IMR-90 (cell line): ENCODE data around the gene BCL2L15. TPM values are rescaled to one million over a fixed set of nuclear protein-coding genes. Genes with fewer than 3 reads are reported as not detected.

Source experiments
- ATAC-seq: fragments of 200-7000 bp; cut with Tn5 transposase; 2 replicates; pipeline ENCODE4 v1.9.1; 2020; ENCODE audit warnings: low read depth, mild to moderate bottlenecking, moderate library complexity
- BruUV-seq: library from RNA; stranded (reverse); fragments of 400-500 nt; replicated peaks from 2 replicates; lab custom pipeline; 2021; lab: Mats Ljungman, UMichigan
- CTCF ChIA-PET: fragments of 300-600 bp; formaldehyde crosslinking; extraction: SDS; loops from one replicate; lab custom pipeline; 2021; ENCODE audit warnings: antibody characterized with exemption; lab: Yijun Ruan, JAX
- POLR2A ChIA-PET: fragments of 300-600 bp; sonication (Branson Sonifier 250); formaldehyde crosslinking; loops from one replicate; lab custom pipeline; 2022; ENCODE audit warnings: antibody characterized with exemption; ENCODE audit not compliant: unreplicated experiment; lab: Charles Lee
- DNase-seq: peaks from one replicate; pipeline ENCODE4 v3.0.0; 2013
- H2AFZ ChIP-seq: replicated peaks from 2 replicates; pipeline ENCODE3; 2013; ENCODE audit warnings: low read length, mild to moderate bottlenecking; ENCODE audit not compliant: poor library complexity
- H2AK5ac ChIP-seq: 2 replicates; pipeline ENCODE4 v1.6.1; 2013; ENCODE audit warnings: low read depth, low read length, inconsistent platforms
- H2AK9ac ChIP-seq: replicated peaks from 2 replicates; pipeline ENCODE3; 2013; ENCODE audit warnings: mild to moderate bottlenecking, low read depth, low read length, moderate library complexity; ENCODE audit not compliant: poor library complexity
- H2BK120ac ChIP-seq: 2 replicates; pipeline ENCODE4 v1.6.1; 2013; ENCODE audit warnings: low read depth, low read length, inconsistent platforms
- H2BK15ac ChIP-seq: 3 replicates; pipeline ENCODE4 v1.6.1; 2013; ENCODE audit warnings: low read depth, low read length, inconsistent platforms
- H2BK20ac ChIP-seq: 2 replicates; pipeline ENCODE4 v1.6.1; 2013; ENCODE audit warnings: low read depth, mild to moderate bottlenecking, inconsistent platforms, low read length, moderate library complexity
- H2BK5ac ChIP-seq: 2 replicates; pipeline ENCODE4 v1.6.1; 2013; ENCODE audit warnings: mild to moderate bottlenecking, low read depth, low read length, inconsistent platforms; ENCODE audit not compliant: poor library complexity, severe bottlenecking
- H3K14ac ChIP-seq: replicated peaks from 2 replicates; pipeline ENCODE4 v1.6.1; 2013; ENCODE audit warnings: low read depth, low read length, inconsistent platforms
- H3K18ac ChIP-seq: 2 replicates; pipeline ENCODE4 v1.6.1; 2013; ENCODE audit warnings: low read depth, low read length, control low read depth
- H3K23ac ChIP-seq: 2 replicates; pipeline ENCODE4 v1.6.1; 2013; ENCODE audit warnings: low read depth, low read length, inconsistent platforms
- H3K27ac ChIP-seq: 2 replicates; pipeline ENCODE4 v1.5.1; 2013; ENCODE audit warnings: mild to moderate bottlenecking, control low read depth, low read length; ENCODE audit not compliant: insufficient read depth
- H3K27me3 ChIP-seq: 2 replicates; pipeline ENCODE4 v1.6.1; 2013; ENCODE audit warnings: low read length; ENCODE audit not compliant: control insufficient read depth, insufficient read depth
- H3K36me3 ChIP-seq: 2 replicates; pipeline ENCODE4 v1.6.1; 2013; ENCODE audit warnings: low read length, mixed read lengths; ENCODE audit not compliant: control insufficient read depth, insufficient read depth
- H3K4ac ChIP-seq: 2 replicates; pipeline ENCODE4 v1.6.1; 2013; ENCODE audit warnings: low read depth, low read length, inconsistent platforms
- H3K4me1 ChIP-seq: 2 replicates; pipeline ENCODE4 v1.6.1; 2013; ENCODE audit warnings: low read length, mixed read lengths; ENCODE audit not compliant: control insufficient read depth, insufficient read depth
- H3K4me2 ChIP-seq: 2 replicates; pipeline ENCODE4 v1.6.1; 2013; ENCODE audit warnings: low read depth, mild to moderate bottlenecking, control low read depth, low read length, moderate library complexity
- H3K4me3 ChIP-seq: 2 replicates; pipeline ENCODE4 v1.5.1; 2013; ENCODE audit warnings: low read depth, mild to moderate bottlenecking, control low read depth, low read length, moderate library complexity; ENCODE audit not compliant: insufficient read depth
- H3K56ac ChIP-seq: 2 replicates; pipeline ENCODE4 v1.6.1; 2013; ENCODE audit warnings: low read length, inconsistent platforms; ENCODE audit not compliant: insufficient read depth; ENCODE audit errors: extremely low read depth
- H3K79me1 ChIP-seq, 2 experiments: 2 replicates each; pipeline ENCODE4 v1.6.1; 2013; ENCODE audit warnings: low read length in 2 of 2, inconsistent platforms in 1 of 2, low read depth in 1 of 2
- H3K9ac ChIP-seq: 2 replicates; pipeline ENCODE4 v1.6.1; 2013; ENCODE audit warnings: low read depth, low read length, control low read depth
- H3K9me1 ChIP-seq: 2 replicates; pipeline ENCODE4 v1.6.1; 2013; ENCODE audit warnings: low read length, inconsistent platforms; ENCODE audit not compliant: insufficient read depth
- H3K9me3 ChIP-seq: 2 replicates; pipeline ENCODE4 v1.6.1; 2013; ENCODE audit warnings: low read length; ENCODE audit not compliant: control insufficient read depth, insufficient read depth
- H4K20me1 ChIP-seq: 2 replicates; pipeline ENCODE4 v1.6.1; 2013; ENCODE audit warnings: low read length, inconsistent platforms; ENCODE audit not compliant: insufficient read depth
- H4K5ac ChIP-seq: 2 replicates; pipeline ENCODE4 v1.6.1; 2013; ENCODE audit warnings: mild to moderate bottlenecking, low read depth, low read length, control low read depth
- H4K8ac ChIP-seq, 2 experiments: 2 replicates each; pipeline ENCODE4 v1.6.1; 2013; ENCODE audit warnings: low read depth in 2 of 2, low read length in 2 of 2, control low read depth in 1 of 2, inconsistent platforms in 1 of 2
- H4K91ac ChIP-seq: 2 replicates; pipeline ENCODE4 v1.6.1; 2013; ENCODE audit warnings: low read depth, low read length, inconsistent platforms; ENCODE audit not compliant: insufficient read depth
- BHLHE40 ChIP-seq: fragments of 150-350 bp; IDR thresholded peaks from 2 replicates; pipeline ENCODE4 v1.6.1; 2016; ENCODE audit warnings: mild to moderate bottlenecking, low read depth, low read length
- CEBPB ChIP-seq: IDR thresholded peaks from 2 replicates; pipeline ENCODE4 v1.6.1; 2012; ENCODE audit warnings: low read depth, low read length, improper control_type of control experiment
- CHD1 ChIP-seq: IDR thresholded peaks from 2 replicates; pipeline ENCODE4 v1.6.1; 2012; ENCODE audit warnings: low read depth, low read length, improper control_type of control experiment
- CTCF ChIP-seq: conservative IDR thresholded peaks from 2 replicates; pipeline ENCODE4 v1.5.1; 2012; ENCODE audit warnings: mild to moderate bottlenecking, low read depth, low read length, improper control_type of control experiment
- ELK1 ChIP-seq: fragments of 150-350 bp; IDR thresholded peaks from 2 replicates; pipeline ENCODE4 v1.6.1; 2016; ENCODE audit warnings: low read depth, mild to moderate bottlenecking, low read length, moderate library complexity, borderline replicate concordance
- FOS ChIP-seq: fragments of 150-350 bp; IDR thresholded peaks from 2 replicates; pipeline ENCODE4 v1.6.1; 2016; ENCODE audit warnings: low read depth, low read length
- MAFK ChIP-seq: IDR thresholded peaks from 2 replicates; pipeline ENCODE4 v1.6.1; 2012; ENCODE audit warnings: low read depth, low read length, improper control_type of control experiment
- MAZ ChIP-seq: IDR thresholded peaks from 2 replicates; pipeline ENCODE4 v1.6.1; 2012; ENCODE audit warnings: low read depth, mild to moderate bottlenecking, low read length, improper control_type of control experiment, moderate library complexity, borderline replicate concordance
- MXI1 ChIP-seq: IDR thresholded peaks from 2 replicates; pipeline ENCODE4 v1.6.1; 2012; ENCODE audit warnings: low read depth, mild to moderate bottlenecking, low read length, moderate library complexity, borderline replicate concordance
- NFE2L2 ChIP-seq: fragments of 150-350 bp; IDR thresholded peaks from 2 replicates; pipeline ENCODE4 v1.6.1; 2016; ENCODE audit warnings: low read depth, mild to moderate bottlenecking, low read length
- POLR2A ChIP-seq: IDR thresholded peaks from 2 replicates; pipeline ENCODE4 v1.6.1; 2012; ENCODE audit warnings: mild to moderate bottlenecking, low read depth, low read length
- RAD21 ChIP-seq: IDR thresholded peaks from 2 replicates; pipeline ENCODE4 v1.6.1; 2012; ENCODE audit warnings: low read length, improper control_type of control experiment
- RCOR1 ChIP-seq: IDR thresholded peaks from 2 replicates; pipeline ENCODE4 v1.6.1; 2012; ENCODE audit warnings: mild to moderate bottlenecking, low read length, improper control_type of control experiment; ENCODE audit not compliant: insufficient replicate concordance
- RFX5 ChIP-seq: IDR thresholded peaks from 2 replicates; pipeline ENCODE4 v1.8.0; 2012; ENCODE audit warnings: low read depth, mild to moderate bottlenecking, low read length, moderate library complexity
- SMC3 ChIP-seq: fragments of 150-350 bp; IDR thresholded peaks from 2 replicates; pipeline ENCODE4 v1.6.1; 2016; ENCODE audit warnings: low read depth, mild to moderate bottlenecking, antibody characterized with exemption, low read length, moderate library complexity
- USF2 ChIP-seq: fragments of 150-350 bp; IDR thresholded peaks from 2 replicates; pipeline ENCODE4 v1.6.1; 2017; ENCODE audit warnings: mild to moderate bottlenecking, antibody characterized with exemption, low read length, low read depth
- WGBS, 2 experiments: methylation state at CpG; one replicate each; pipeline versions ENCODE4 v1.1.5 to v1.1.7; 2013; ENCODE audit warnings: missing lambda C conversion rate in 2 of 2; ENCODE audit not compliant: insufficient read length in 1 of 2; ENCODE audit errors: extremely low coverage in 2 of 2; 5-methylcytosine and 5-hydroxymethylcytosine counted together
- dilution Hi-C: fragments of 300-500 bp; cut with HindIII; formaldehyde crosslinking; loops from one replicate; pipeline ENCODE4 v1.14.3; 2018; ENCODE audit warnings: low sequenced_read_pairs; ENCODE audit not compliant: unreplicated experiment
- in situ Hi-C: fragments of 300-500 bp; cut with MboI; formaldehyde crosslinking; loops from 3 replicates; pipeline ENCODE4 v1.14.3; 2019; ENCODE audit warnings: low sequenced_read_pairs, inconsistent platforms, mixed read lengths
- intact Hi-C: fragments of 100-400 bp; cut with micrococcal nuclease; formaldehyde crosslinking; loops from 2 replicates; pipeline ENCODE4 v1.10.0; 2022
- polyA plus RNA-seq, 3 experiments: library from polyadenylated mRNA; depleted of rRNA; stranded (reverse); fragments of >200 nt; gene quantifications; 2 replicates each; pipeline ENCODE4 v1.2.3, GENCODE V29; 2012; ENCODE audit warnings: low replicate concordance in 1 of 3
- total RNA-seq: library from RNA; depleted of rRNA; stranded (reverse); fragments of >200 nt; gene quantifications from 2 replicates; pipeline ENCODE4 v1.2.3, GENCODE V29; 2012

BCL2L15 gene
- total and polyA plus RNA-seq, 2 of the 4 experiments (the other 2 are of a cell fraction) = under 0.01 to 0.15 TPM

- CTCF ChIA-PET = interaction anchor here (1.4 kb wide), 1 partner anchor 12 kb away, joined by 3 read pairs; no protein-coding TSS in a partner anchor
- no TSS peak for BruUV-seq
- in situ Hi-C loops = no loop called here
These were observed 49.8 kb upstream of the BCL2L15 start for GRCh38 chr1:113937146-113937545.

More at GRCh38 chr1:113937146-113937545, 49.8 kb upstream of the BCL2L15 start:
- H3K4me2 ChIP-seq = no peak overlapping the region
- H3K9me3 ChIP-seq = no peaks in the 10 kb centered on the region
- no peak overlapping the region for H2BK15ac ChIP-seq
- H3K23ac ChIP-seq = no peak overlapping the region
- TF ChIP-seq MXI1 (no peak), CTCF (no peak), BHLHE40 (no peak), NFE2L2 (no peak), RAD21 (no peak), SMC3 (no peak), MAZ (no peak), CEBPB (no peak), POLR2A (no peak), ELK1 (no peak), RCOR1 (no peak), FOS (no peak), CHD1 (no peak), RFX5 (no peak), USF2 (no peak), MAFK (no peak)
- ATAC-seq = peak; percentile 66
- H2BK120ac ChIP-seq = no peak overlapping the region
- no peak overlapping the region for H2AK9ac ChIP-seq
- POLR2A ChIA-PET = no interaction called here
- H3K4me3 ChIP-seq = no peak overlapping the region
- H2AFZ ChIP-seq = no peak overlapping the region
- H3K18ac ChIP-seq = no peak overlapping the region
- no peak overlapping the region for H3K27ac ChIP-seq
- peaks cover 21 to 66% of the 10 kb centered on the region in 2 experiments for H3K79me1 ChIP-seq
- no peak overlapping the region for H3K9ac ChIP-seq
- peaks cover 60% of the 10 kb centered on the region for H4K20me1 ChIP-seq
- no peak overlapping the region for H3K4ac ChIP-seq
- H2BK5ac ChIP-seq = no peak overlapping the region
- peaks cover 2% of the 10 kb centered on the region; the same call in 1 of the 2 replicates for H3K4me1 ChIP-seq
- no peak overlapping the region for H2BK20ac ChIP-seq
- H3K56ac ChIP-seq = no peak overlapping the region
- H3K9me1 ChIP-seq = peaks cover 15% of the 10 kb centered on the region
- intact Hi-C loops (loop anchor here (10.0 kb wide), 1 partner anchor 792 kb away; no protein-coding TSS in a partner anchor), dilution Hi-C loops (no loop called here)
- WGBS, 2 experiments = no CpG with 5 or more reads among the region's 1 CpG
- DNase-seq = peak; percentile 58
- no peak overlapping the region for H4K91ac ChIP-seq
- H3K27me3 ChIP-seq = no peaks in the 10 kb centered on the region
- H4K8ac ChIP-seq = no peak overlapping the region
- H2AK5ac ChIP-seq = no peak overlapping the region
- no peak overlapping the region for H3K14ac ChIP-seq
- H4K5ac ChIP-seq = no peak overlapping the region
- peaks cover 12% of the 10 kb centered on the region for H3K36me3 ChIP-seq
